Psoas muscle (tissue), 8 donors: ENCODE measurements around the gene BANP. TPM values are rescaled to one million over a fixed set of nuclear protein-coding genes. Genes with fewer than 3 reads are reported as not detected.

Experiments
- ATAC-seq, 4 donors: fragments of 200-7000 bp; cut with Tn5 transposase; one replicate each; pipeline ENCODE4 v1.9.1; 2020; ENCODE audit warnings: moderate library complexity in 3 of 4, mild to moderate bottlenecking in 2 of 4
- DNase-seq, 2 donors: peaks; one replicate each; pipeline ENCODE4 v3.0.0-alpha.2; 2020
- H3K27ac ChIP-seq: fragments of 200-600 bp; one replicate; pipeline ENCODE4 v1.8.0; 2022
- H3K27me3 ChIP-seq, 3 donors: fragments of 200-600 bp in 1 of 3; one replicate each; pipeline versions ENCODE4 v1.6.1 to v1.8.0; 2013 to 2022; ENCODE audit warnings: low read length in 2 of 3, mild to moderate bottlenecking in 2 of 3, moderate library complexity in 1 of 3; ENCODE audit not compliant: insufficient read depth in 3 of 3
- H3K36me3 ChIP-seq, 2 donors: fragments of 200-600 bp in 1 of 2; one replicate each; pipeline versions ENCODE4 v1.6.1 to v1.8.0; 2013 to 2022; ENCODE audit warnings: low read depth in 1 of 2, mild to moderate bottlenecking in 1 of 2, moderate library complexity in 1 of 2; ENCODE audit not compliant: insufficient read depth in 1 of 2
- H3K4me1 ChIP-seq: fragments of 200-600 bp; one replicate; pipeline ENCODE4 v1.8.0; 2022
- H3K4me3 ChIP-seq: fragments of 200-600 bp; one replicate; pipeline ENCODE4 v1.8.0; 2022; ENCODE audit warnings: mild to moderate bottlenecking
- H3K9me3 ChIP-seq: fragments of 200-600 bp; one replicate; pipeline ENCODE4 v1.8.0; 2022
- CTCF ChIP-seq: fragments of 200-600 bp; IDR thresholded peaks from one replicate; pipeline ENCODE4 v1.8.0; 2022; ENCODE audit warnings: antibody characterized with exemption
- WGBS, 3 donors: extraction: QIAGEN DNeasy Blood & Tissue Kit; methylation state at CpG; one replicate each; pipeline versions ENCODE4 v1.1.6 to v1.1.7; 2013; 5-methylcytosine and 5-hydroxymethylcytosine counted together
- intact Hi-C, 2 donors: fragments of 100-400 bp; cut with DNase I; formaldehyde crosslinking; loops; one replicate each; pipeline versions ENCODE4 v1.11.0 to v1.14.2; 2022
- polyA plus RNA-seq, 3 donors: library from polyadenylated mRNA; stranded (reverse); fragments of 200-250 nt; gene quantifications; one replicate each; pipeline ENCODE4 v1.2.3, GENCODE V29; 2013
- total RNA-seq, 4 donors: library from RNA; stranded (reverse); fragmentation: NEBNext Ultra II Directional in 2 of 4; extraction: Animal tissue kit (Norgen Biotek cat#: 25700) in 2 of 4; gene quantifications; one replicate each; pipeline versions ENCODE4 v1.2.1 to v1.2.4, GENCODE V29; 2021 to 2023
- donor health status: healthy with polysubstance abuse.
- donor health status: DM: no; HTN: no; CAD: no; lungs with moderate emphysema.
- donor health status: Bipolar disorder and iron deficiency.
- donor health status: healthy.
- donor health status: DM: yes; HTN: yes; CAD: no.
- donor health status: DM: no; HTN: no; CAD: no.
- donor health status: DM: no; HTN: no; CAD: no.
- donor health status: DM: yes; HTN: yes; CAD: no.

The BANP gene
- total and polyA plus RNA-seq, 7 donors, result 7.7 to 15.3 (median 14.2) TPM

- DNase-seq (peak in 1 of 2 donors; percentile 34), ATAC-seq (no peak)
- Histone ChIP-seq H3K4me1 (peaks cover 8% of the 10 kb centered on the region), H3K27me3 (no peaks in the 10 kb centered on the region), H3K36me3 (peaks cover 3 to 28% of the 10 kb centered on the region in 2 donors), H3K27ac (no peak overlapping the region), H3K4me3 (no peak overlapping the region), H3K9me3 (no peaks in the 10 kb centered on the region)
- 91 to 97% (median 95%) methylated on average over 25 to 26 of the region's 26 CpGs for WGBS, 3 donors
- intact Hi-C loops, result no loop called here
- TF ChIP-seq CTCF, result no peak
These were observed 106.4 kb downstream of the BANP start for GRCh38 chr16:88057656-88058055.

DNA sequence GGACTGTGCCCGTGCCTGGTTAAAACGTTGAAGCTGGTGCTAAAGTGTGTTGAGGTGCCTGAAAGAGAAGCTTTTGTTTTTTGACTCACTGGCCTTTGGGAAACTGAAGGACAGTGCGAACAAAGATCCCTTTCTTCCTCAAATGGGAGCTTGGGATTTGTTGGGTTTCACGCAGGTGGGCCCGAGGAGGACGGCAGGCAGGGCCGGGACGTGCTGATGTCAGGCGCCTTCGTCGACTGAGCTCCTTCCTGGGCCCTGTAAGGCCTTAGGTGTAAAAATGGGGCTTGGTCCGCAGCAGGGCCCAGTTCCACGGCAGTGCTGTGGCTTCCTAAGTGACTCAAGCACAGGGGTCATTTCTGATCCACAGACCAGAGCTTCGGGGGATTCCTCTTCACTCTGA lies 106.9 kb downstream of the BANP start:
- 88 to 94% (median 89%) methylated on average over 14 of the region's 14 CpGs for WGBS, 3 donors
- no peaks in the 10 kb centered on the region for H3K27me3 ChIP-seq
- H3K36me3 ChIP-seq, result peaks cover 0 to 25% of the 10 kb centered on the region in 2 donors
- H3K27ac ChIP-seq, result no peak overlapping the region
- TF ChIP-seq CTCF, result no peak
- no peak overlapping the region for H3K4me3 ChIP-seq
- ATAC-seq (no peak), DNase-seq (peak in 1 of 2 donors; percentile 29)
- no peaks in the 10 kb centered on the region for H3K9me3 ChIP-seq
- intact Hi-C loops, result no loop called here
- H3K4me1 ChIP-seq, result peaks cover 12% of the 10 kb centered on the region

GRCh38 chr16:88058817-88059216 lies 107.6 kb downstream of the BANP start:
- H3K27ac ChIP-seq, result no peak overlapping the region
- DNase-seq, result peak in 1 of 2 donors; percentile 3
- intact Hi-C loops, result no loop called here
- peaks cover 0 to 25% of the 10 kb centered on the region in 2 donors for H3K36me3 ChIP-seq
- H3K9me3 ChIP-seq, result no peaks in the 10 kb centered on the region
- H3K4me1 ChIP-seq, result peaks cover 12% of the 10 kb centered on the region
- H3K4me3 ChIP-seq, result no peak overlapping the region
- H3K27me3 ChIP-seq, result no peaks in the 10 kb centered on the region
- no peak for TF ChIP-seq CTCF
- ATAC-seq, result no peak
- WGBS, 3 donors, result 87 to 97% (median 95%) methylated on average over 12 of the region's 12 CpGs

GRCh38 chr16:88059701-88060386 lies 108.6 kb downstream of the BANP start:
- Histone ChIP-seq H3K27ac (no peak overlapping the region), H3K4me3 (no peak overlapping the region), H3K36me3 (peaks cover 0 to 23% of the 10 kb centered on the region in 2 donors), H3K9me3 (no peaks in the 10 kb centered on the region), H3K27me3 (no peaks in the 10 kb centered on the region), H3K4me1 (peaks cover 12% of the 10 kb centered on the region)
- DNase-seq (peak in 1 of 2 donors; percentile 46), ATAC-seq (no peak)
- no peak for TF ChIP-seq CTCF
- intact Hi-C loops, result no loop called here
- 95 to 98% (median 96%) methylated on average over 27 of the region's 27 CpGs for WGBS, 3 donors
